H9 (cell line): ENCODE results near the gene HKDC1. TPM values are rescaled to one million over a fixed set of nuclear protein-coding genes. Genes with fewer than 3 reads are reported as not detected.

Experiments used
- DNase-seq: peaks from one replicate; pipeline ENCODE4 v3.0.0-alpha.2; 2017
- H2AFZ ChIP-seq: one replicate; pipeline ENCODE4 v1.6.1; 2013; ENCODE audit warnings: mild to moderate bottlenecking, low read length, control low read depth, moderate library complexity
- H2AK5ac ChIP-seq: 2 replicates; pipeline ENCODE4 v1.6.1; 2013; ENCODE audit warnings: low read length, control low read depth, mixed read lengths; ENCODE audit not compliant: insufficient read length
- H2BK120ac ChIP-seq: one replicate; pipeline ENCODE4 v1.6.1; 2013; ENCODE audit warnings: low read depth, mild to moderate bottlenecking, low read length, control low read depth, inconsistent platforms; ENCODE audit not compliant: poor library complexity, severe bottlenecking
- H2BK12ac ChIP-seq: 2 replicates; pipeline ENCODE4 v1.6.1; 2013; ENCODE audit warnings: low read length, control low read depth, mixed read lengths, low read depth; ENCODE audit not compliant: insufficient read length
- H2BK15ac ChIP-seq: 2 replicates; pipeline ENCODE4 v1.6.1; 2013; ENCODE audit warnings: low read depth, low read length, control low read depth
- H2BK20ac ChIP-seq: one replicate; pipeline ENCODE4 v1.6.1; 2013; ENCODE audit warnings: low read depth, mild to moderate bottlenecking, low read length, control low read depth, inconsistent platforms; ENCODE audit not compliant: poor library complexity, severe bottlenecking
- H2BK5ac ChIP-seq: 2 replicates; pipeline ENCODE4 v1.6.1; 2013; ENCODE audit warnings: low read length, control low read depth, mixed read lengths; ENCODE audit not compliant: insufficient read length
- H3K14ac ChIP-seq: 2 replicates; pipeline ENCODE4 v1.6.1; 2013; ENCODE audit warnings: low read length, control low read depth; ENCODE audit not compliant: insufficient read depth
- H3K18ac ChIP-seq: 2 replicates; pipeline ENCODE4 v1.6.1; 2013; ENCODE audit warnings: low read depth, mild to moderate bottlenecking, mixed read lengths, low read length, control low read depth; ENCODE audit not compliant: insufficient read length
- H3K23ac ChIP-seq: 2 replicates; pipeline ENCODE4 v1.6.1; 2013; ENCODE audit warnings: low read length, control low read depth, mixed read lengths, low read depth; ENCODE audit not compliant: insufficient read length
- H3K23me2 ChIP-seq: 2 replicates; pipeline ENCODE4 v1.6.1; 2013; ENCODE audit warnings: low read depth, mild to moderate bottlenecking, mixed read lengths, low read length, control low read depth; ENCODE audit not compliant: insufficient read length, poor library complexity, severe bottlenecking
- H3K27ac ChIP-seq: 2 replicates; pipeline ENCODE4 v1.5.1; 2013; ENCODE audit warnings: low read length, control low read depth, mixed read lengths, low read depth; ENCODE audit not compliant: insufficient read length
- H3K27me3 ChIP-seq: 2 replicates; pipeline ENCODE4 v1.6.1; 2013; ENCODE audit warnings: low read length, control low read depth, inconsistent platforms; ENCODE audit not compliant: insufficient read depth
- H3K4ac ChIP-seq: 2 replicates; pipeline ENCODE4 v1.6.1; 2013; ENCODE audit warnings: low read depth, mild to moderate bottlenecking, control low read depth, inconsistent platforms, low read length, moderate library complexity
- H3K4me1 ChIP-seq: 2 replicates; pipeline ENCODE4 v1.6.1; 2013; ENCODE audit warnings: low read length, control low read depth, inconsistent platforms; ENCODE audit not compliant: insufficient read depth
- H3K4me2 ChIP-seq: 2 replicates; pipeline ENCODE4 v1.6.1; 2013; ENCODE audit warnings: low read length, control low read depth, mixed read lengths; ENCODE audit not compliant: insufficient read length, insufficient read depth
- H3K56ac ChIP-seq: 2 replicates; pipeline ENCODE4 v1.6.1; 2013; ENCODE audit warnings: low read depth, mild to moderate bottlenecking, mixed read lengths, low read length, control low read depth; ENCODE audit not compliant: insufficient read length
- H3K79me1 ChIP-seq: 2 replicates; pipeline ENCODE4 v1.6.1; 2013; ENCODE audit warnings: low read depth, mild to moderate bottlenecking, moderate library complexity, low read length, control low read depth, inconsistent platforms; ENCODE audit not compliant: insufficient read depth, poor library complexity, severe bottlenecking
- H3K79me2 ChIP-seq: 2 replicates; pipeline ENCODE4 v1.6.1; 2013; ENCODE audit warnings: low read length, control low read depth, inconsistent platforms; ENCODE audit not compliant: insufficient read depth
- H3K9ac ChIP-seq: 2 replicates; pipeline ENCODE4 v1.6.1; 2013; ENCODE audit warnings: low read length, control low read depth, mixed read lengths; ENCODE audit not compliant: insufficient read length; ENCODE audit errors: extremely low read depth
- H3K9me3 ChIP-seq: one replicate; pipeline ENCODE4 v1.6.1; 2013; ENCODE audit warnings: low read depth, low read length, inconsistent platforms; ENCODE audit not compliant: control insufficient read depth
- H3T11ph ChIP-seq: one replicate; pipeline ENCODE4 v1.6.1; 2013; ENCODE audit warnings: mild to moderate bottlenecking, low read length, control low read depth, inconsistent platforms
- H4K20me1 ChIP-seq: one replicate; pipeline ENCODE4 v1.6.1; 2013; ENCODE audit not compliant: control insufficient read depth, insufficient read length, insufficient read depth
- H4K5ac ChIP-seq: 2 replicates; pipeline ENCODE4 v1.6.1; 2013; ENCODE audit warnings: low read depth, mild to moderate bottlenecking, mixed read lengths, low read length, control low read depth; ENCODE audit not compliant: insufficient read length
- H4K8ac ChIP-seq: replicated peaks from 2 replicates; pipeline ENCODE4 v1.6.1; 2013; ENCODE audit warnings: low read length, control low read depth, mixed read lengths, low read depth; ENCODE audit not compliant: insufficient read length
- H4K91ac ChIP-seq: 2 replicates; pipeline ENCODE4 v1.6.1; 2013; ENCODE audit warnings: low read depth, mild to moderate bottlenecking, moderate library complexity, mixed read lengths, low read length, control low read depth; ENCODE audit not compliant: insufficient read length
- H3K27ac Mint-ChIP-seq, 3 experiments: 2 replicates in 2 of 3; 3 replicates in 1 of 3; pipeline ENCODE4 v1.8.0; 2020 to 2021; ENCODE audit warnings: mixed read lengths in 3 of 3, mild to moderate bottlenecking in 1 of 3, moderate library complexity in 1 of 3
- H3K27me3 Mint-ChIP-seq: 2 replicates; pipeline ENCODE4 v1.8.0; 2021; ENCODE audit warnings: low read depth, mild to moderate bottlenecking, moderate library complexity, mixed read lengths
- H3K36me3 Mint-ChIP-seq, 3 experiments: 2 replicates in 2 of 3; 3 replicates in 1 of 3; pipeline ENCODE4 v1.8.0; 2020 to 2021; ENCODE audit warnings: low read depth in 3 of 3, mixed read lengths in 3 of 3; ENCODE audit not compliant: insufficient read depth in 1 of 3
- H3K4me1 Mint-ChIP-seq, 2 experiments: 2 replicates each; pipeline ENCODE4 v1.8.0; 2020; ENCODE audit warnings: mixed read lengths in 2 of 2
- H3K4me3 Mint-ChIP-seq, 2 experiments: 2 replicates in 1 of 2; 3 replicates in 1 of 2; pipeline ENCODE4 v1.8.0; 2020 to 2021; ENCODE audit warnings: mild to moderate bottlenecking in 2 of 2, mixed read lengths in 2 of 2, moderate library complexity in 1 of 2
- H3K9me3 Mint-ChIP-seq, 2 experiments: 2 replicates in 1 of 2; 3 replicates in 1 of 2; pipeline ENCODE4 v1.8.0; 2020; ENCODE audit warnings: mild to moderate bottlenecking in 2 of 2, mixed read lengths in 2 of 2, moderate library complexity in 1 of 2
- CTCF ChIP-seq: fragments of 200-600 bp; sonication (generic); conservative IDR thresholded peaks from 3 replicates; pipeline ENCODE4 v1.8.0; 2021; ENCODE audit warnings: antibody characterized with exemption, mild to moderate bottlenecking
- WGBS: extraction: QIAGEN DNeasy Blood & Tissue Kit; methylation state at CpG from one replicate; pipeline ENCODE4 v1.1.7; 2013; ENCODE audit warnings: missing lambda C conversion rate, low lambda C conversion rate, mixed read lengths; ENCODE audit not compliant: insufficient read length; ENCODE audit errors: extremely low coverage; 5-methylcytosine and 5-hydroxymethylcytosine counted together
- total RNA-seq: library from RNA; stranded (reverse); gene quantifications from 2 replicates; pipeline ENCODE4 v1.2.1, GENCODE V29; 2021

The HKDC1 gene
- total RNA-seq, 1 experiment from 2014 or later: not detected

- Mint-ChIP-seq H3K4me3 (no peak overlapping the region), H3K36me3 (no peaks in the 10 kb centered on the region)
- no peak overlapping the region for H3K9ac ChIP-seq
These were observed 22.1 kb downstream of the HKDC1 start for GRCh38 chr10:69242040-69242851.

More at GRCh38 chr10:69242040-69242851, 22.1 kb downstream of the HKDC1 start:
- Mint-ChIP-seq H3K27me3 (peaks cover 6% of the 10 kb centered on the region), H3K9me3 (no peaks in the 10 kb centered on the region), H3K27ac (no peak overlapping the region; a peak in 1 of 7 replicates), H3K4me1 (peaks cover 18 to 19% of the 10 kb centered on the region in 2 experiments)
- Histone ChIP-seq H4K5ac (no peak overlapping the region), H2AK5ac (no peak overlapping the region), H3K18ac (no peak overlapping the region), H3K27me3 (no peaks in the 10 kb centered on the region), H2BK5ac (no peak overlapping the region), H3K4ac (no peak overlapping the region), H3K27ac (no peak overlapping the region), H3T11ph (no peak overlapping the region), H2AFZ (no peak overlapping the region), H3K4me2 (no peak overlapping the region), H3K4me1 (no peaks in the 10 kb centered on the region), H4K8ac (no peak overlapping the region), H3K79me2 (no peaks in the 10 kb centered on the region), H3K9me3 (no peaks in the 10 kb centered on the region), H4K91ac (no peak overlapping the region), H3K14ac (no peak overlapping the region), H3K56ac (no peak overlapping the region), H3K79me1 (no peaks in the 10 kb centered on the region), H2BK12ac (no peak overlapping the region), H2BK120ac (no peak overlapping the region), H3K23ac (no peak overlapping the region), H4K20me1 (no peaks in the 10 kb centered on the region), H2BK20ac (no peak overlapping the region), H2BK15ac (no peak overlapping the region), H3K23me2 (no peaks in the 10 kb centered on the region)
- WGBS: no CpG with 5 or more reads among the region's 11 CpGs
- DNase-seq: no peak
- TF ChIP-seq CTCF: no peak
